Activated naive CD8-positive, alpha-beta T cell treated with anti-CD3 and anti-CD28 coated beads, Interleukin-2, amount 10 ng/mL, durations not matched to agents 7 days and 5 days (primary cell): Measurements from ENCODE around the gene TBRG4. TPM values are rescaled to one million over a fixed set of nuclear protein-coding genes. Genes with fewer than 3 reads are reported as not detected.
"Not testable (repeated sequence)": the region's sequence is repeated elsewhere in the genome, so short reads cannot be mapped to it uniquely, and the experiment has no call there.

Source experiments
- ATAC-seq: fragments of 150-1000 bp; cut with Tn5 transposase; one replicate; pipeline ENCODE4 v1.10.0; 2021; ENCODE audit warnings: low read depth, moderate library complexity
- POLR2A ChIA-PET: fragments of 350-600 bp; sonication (Branson Sonifier 250); formaldehyde crosslinking; loops from one replicate; lab custom pipeline; 2021; ENCODE audit warnings: antibody characterized with exemption; lab: Charles Lee
- DNase-seq: peaks from one replicate; pipeline ENCODE4 v3.0.0; 2021
- H3K27ac Mint-ChIP-seq: one replicate; pipeline ENCODE4 v1.8.0; 2022; ENCODE audit warnings: mild to moderate bottlenecking, mixed read lengths
- H3K27me3 Mint-ChIP-seq: one replicate; pipeline ENCODE4 v1.8.0; 2022; ENCODE audit warnings: mild to moderate bottlenecking, moderate library complexity, mixed read lengths
- H3K36me3 Mint-ChIP-seq: one replicate; pipeline ENCODE4 v1.8.0; 2021; ENCODE audit warnings: mild to moderate bottlenecking, mixed read lengths
- H3K4me1 Mint-ChIP-seq: one replicate; pipeline ENCODE4 v1.8.0; 2021; ENCODE audit warnings: mixed read lengths
- H3K4me3 Mint-ChIP-seq: one replicate; pipeline ENCODE4 v1.8.0; 2022; ENCODE audit warnings: mild to moderate bottlenecking, moderate library complexity, mixed read lengths
- H3K9me3 Mint-ChIP-seq: one replicate; pipeline ENCODE4 v1.8.0; 2021; ENCODE audit warnings: mixed read lengths
- total RNA-seq, 2 experiments: library from RNA; stranded (reverse); gene quantifications; one replicate each; pipeline ENCODE4 v1.2.3, GENCODE V29; 2021

The TBRG4 gene
- total RNA-seq, 2 experiments from 2014 or later: 123 to 127 TPM

DNA sequence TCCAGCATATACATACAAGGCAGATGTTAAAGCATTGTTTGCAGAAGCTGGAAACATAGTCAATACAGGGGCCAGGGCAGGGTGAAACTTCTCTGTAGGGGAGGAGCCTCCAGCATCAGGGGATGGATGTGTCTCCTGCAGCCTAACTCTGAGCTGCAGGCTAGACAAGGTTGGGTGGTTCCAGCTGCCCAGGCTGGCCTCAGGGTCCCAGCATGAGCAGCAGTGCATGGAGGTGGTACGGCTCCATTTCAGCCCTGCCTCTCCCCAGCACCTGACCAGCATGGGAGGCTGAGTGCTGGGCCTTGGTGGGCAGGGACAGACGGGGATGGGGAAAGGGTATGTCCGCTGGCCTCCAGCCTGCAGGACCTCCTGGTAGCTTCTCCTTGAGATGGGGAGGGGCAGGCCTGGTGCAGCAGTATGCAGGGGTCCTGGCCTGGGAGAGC lies 7.4 kb upstream of the TBRG4 start:
- POLR2A ChIA-PET: interaction anchor here (5.6 kb wide), 1 partner anchor 8 kb away, joined by 37 read pairs; the partner anchor contains the start of gene TBRG4
- Mint-ChIP-seq H3K36me3 (peaks cover 2% of the 10 kb centered on the region), H3K9me3 (no peaks in the 10 kb centered on the region), H3K27me3 (peaks cover 15% of the 10 kb centered on the region), H3K4me1 (peaks cover 20% of the 10 kb centered on the region), H3K27ac (peak overlapping the region; percentile 26), H3K4me3 (no peak overlapping the region)
- DNase-seq: no peak
- ATAC-seq: no peak

GRCh38 chr7:45118292-45118691 lies 6.8 kb upstream of the TBRG4 start:
- POLR2A ChIA-PET: no interaction called here

DNA sequence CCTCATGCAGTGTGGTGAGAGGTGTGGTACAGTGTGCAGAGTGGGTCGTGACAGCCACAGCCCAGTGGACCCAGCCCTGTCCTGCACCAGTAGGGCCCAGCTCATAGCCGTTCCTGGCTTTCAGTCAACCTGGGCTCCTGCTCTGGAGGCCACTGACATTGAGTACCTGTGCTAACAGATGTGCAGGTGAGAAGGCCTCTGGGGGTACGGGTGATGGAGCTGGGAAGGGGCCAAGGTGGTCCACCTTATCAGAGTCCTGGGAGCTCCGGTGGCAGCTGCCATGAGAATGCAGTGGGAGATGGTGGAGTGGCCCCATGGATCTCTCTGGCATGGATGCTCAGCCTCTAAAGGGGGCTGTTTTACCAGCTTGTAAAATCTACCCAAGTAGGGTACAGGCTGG lies 6.1 kb upstream of the TBRG4 start:
- peaks cover 11% of the 10 kb centered on the region for H3K4me1 Mint-ChIP-seq
- DNase-seq (no peak), ATAC-seq (no peak)
- H3K9me3 Mint-ChIP-seq: no peaks in the 10 kb centered on the region
- POLR2A ChIA-PET: no interaction called here
- H3K27me3 Mint-ChIP-seq: peaks cover 15% of the 10 kb centered on the region
- H3K27ac Mint-ChIP-seq: peak overlapping the region; percentile 42
- H3K4me3 Mint-ChIP-seq: no peak overlapping the region
- peaks cover 2% of the 10 kb centered on the region for H3K36me3 Mint-ChIP-seq

More at GRCh38 chr7:45118292-45118691, 6.8 kb upstream of the TBRG4 start:
- Mint-ChIP-seq H3K4me1 (peaks cover 15% of the 10 kb centered on the region), H3K27ac (no peak overlapping the region), H3K4me3 (no peak overlapping the region), H3K9me3 (no peaks in the 10 kb centered on the region), H3K27me3 (peaks cover 15% of the 10 kb centered on the region), H3K36me3 (peaks cover 2% of the 10 kb centered on the region)
- DNase-seq (no peak), ATAC-seq (no peak)

- no peak overlapping the region for H3K27ac Mint-ChIP-seq
- H3K9me3 Mint-ChIP-seq: no peaks in the 10 kb centered on the region
- peaks cover 4% of the 10 kb centered on the region for H3K36me3 Mint-ChIP-seq
- ATAC-seq (no peak), DNase-seq (no peak)
- no peak overlapping the region for H3K4me3 Mint-ChIP-seq
- peaks cover 15% of the 10 kb centered on the region for H3K27me3 Mint-ChIP-seq
- POLR2A ChIA-PET: interaction anchor here (1.0 kb wide), 1 partner anchor 268 kb away, joined by 5 read pairs; the partner anchor contains the start of gene H2AZ2
- H3K4me1 Mint-ChIP-seq: peaks cover 13% of the 10 kb centered on the region
Observed at GRCh38 chr7:45116048-45116447, 4.6 kb upstream of the TBRG4 start.

- ATAC-seq (no peak), DNase-seq (no peak)
- Mint-ChIP-seq H3K4me3 (no peak overlapping the region), H3K4me1 (peaks cover 18% of the 10 kb centered on the region), H3K36me3 (peaks cover 7% of the 10 kb centered on the region), H3K27ac (no peak overlapping the region), H3K27me3 (peaks cover 15% of the 10 kb centered on the region), H3K9me3 (no peaks in the 10 kb centered on the region)
- POLR2A ChIA-PET: no interaction called here
Observed at GRCh38 chr7:45114926-45115325, 3.4 kb upstream of the TBRG4 start.

- not testable (repeated sequence) for H3K9me3 Mint-ChIP-seq, H3K27ac Mint-ChIP-seq
Observed at GRCh38 chr7:45114257-45114656, 2.8 kb upstream of the TBRG4 start.

GRCh38 chr7:45112648-45113047 lies 1.2 kb upstream of the TBRG4 start:
- peaks cover 27% of the 10 kb centered on the region for H3K4me1 Mint-ChIP-seq
- H3K36me3 Mint-ChIP-seq: peaks cover 17% of the 10 kb centered on the region
- H3K27me3 Mint-ChIP-seq: peaks cover 15% of the 10 kb centered on the region
- no peaks in the 10 kb centered on the region for H3K9me3 Mint-ChIP-seq
- POLR2A ChIA-PET: interaction anchor here (1.6 to 4.1 kb wide), 5 partner anchors 9 to 143 kb away, joined by 5 to 37 read pairs (median 28); partner anchors contain the start of genes CCM2 and MYO1G
- peak overlapping the region; percentile 74 for H3K4me3 Mint-ChIP-seq
- DNase-seq (no peak), ATAC-seq (no peak)
- H3K27ac Mint-ChIP-seq: peak overlapping the region; percentile 76

More at GRCh38 chr7:45114257-45114656, 2.8 kb upstream of the TBRG4 start:
- Mint-ChIP-seq H3K4me1 (peaks cover 19% of the 10 kb centered on the region), H3K27me3 (peaks cover 15% of the 10 kb centered on the region)
- H3K4me3 Mint-ChIP-seq, H3K36me3 Mint-ChIP-seq, POLR2A ChIA-PET, DNase-seq, ATAC-seq: not testable (repeated sequence)

DNA sequence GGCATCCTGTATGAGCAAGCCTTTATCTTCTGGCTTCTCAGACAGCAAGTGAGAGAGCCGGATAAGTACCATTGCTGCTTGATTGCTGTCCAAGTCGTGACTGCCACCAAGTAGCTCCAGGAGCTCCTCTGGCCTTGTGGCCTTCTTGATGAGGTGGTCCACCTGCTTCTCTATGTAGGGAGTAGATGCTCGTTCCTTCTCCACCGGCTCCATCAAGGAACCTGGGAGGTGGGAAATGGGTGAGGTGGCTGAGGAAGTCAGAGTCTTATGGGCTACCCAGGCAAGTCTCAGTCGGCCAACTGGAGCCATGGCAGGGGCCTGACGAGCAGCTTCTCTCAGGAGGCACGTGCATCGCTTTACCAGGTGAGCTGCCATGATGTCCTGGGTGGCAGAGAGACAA lies 2.6 kb downstream of the TBRG4 start:
- Mint-ChIP-seq H3K36me3 (peaks cover 21% of the 10 kb centered on the region), H3K4me1 (peaks cover 32% of the 10 kb centered on the region), H3K9me3 (no peaks in the 10 kb centered on the region), H3K4me3 (peak overlapping the region; percentile 69), H3K27me3 (no peaks in the 10 kb centered on the region), H3K27ac (peak overlapping the region; percentile 71)
- POLR2A ChIA-PET: interaction anchor here (0.5 to 4.1 kb wide), 3 partner anchors 13 to 309 kb away, joined by 3 to 37 read pairs (median 4); no protein-coding TSS in a partner anchor
- DNase-seq: no peak
- no peak for ATAC-seq

GRCh38 chr7:45107356-45107755 lies 4.1 kb downstream of the TBRG4 start:
- Mint-ChIP-seq H3K27ac (peak overlapping the region; percentile 71), H3K4me3 (peak overlapping the region; percentile 66), H3K27me3 (no peaks in the 10 kb centered on the region), H3K9me3 (no peaks in the 10 kb centered on the region), H3K4me1 (peaks cover 28% of the 10 kb centered on the region), H3K36me3 (peaks cover 21% of the 10 kb centered on the region)
- no peak for ATAC-seq
- POLR2A ChIA-PET: interaction anchor here (1.7 kb wide), 1 partner anchor 135 kb away, joined by 5 read pairs; no protein-coding TSS in a partner anchor
- no peak for DNase-seq

DNA sequence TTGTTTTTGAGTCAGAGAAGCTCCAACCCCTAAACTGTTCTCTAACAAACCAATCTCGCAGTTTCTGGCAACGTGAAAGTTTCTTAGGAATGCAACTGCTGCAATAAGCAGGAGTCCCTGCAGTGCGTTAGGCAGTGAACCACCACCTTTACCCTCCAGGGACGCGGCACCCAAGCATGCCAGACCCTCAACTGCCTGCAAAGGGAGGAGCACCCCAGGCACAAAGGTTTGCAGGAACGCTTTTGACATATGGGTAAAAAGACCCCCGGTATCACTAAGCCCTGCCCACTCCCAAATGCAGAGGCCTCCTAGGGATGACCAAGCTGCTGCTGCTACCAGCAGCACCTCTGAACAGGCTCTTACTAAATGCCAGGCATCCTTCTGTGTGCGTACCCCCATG lies 4.7 kb downstream of the TBRG4 start:
- DNase-seq (no peak), ATAC-seq (no peak)
- Mint-ChIP-seq H3K4me3 (no peak overlapping the region), H3K27me3 (no peaks in the 10 kb centered on the region), H3K4me1 (peaks cover 28% of the 10 kb centered on the region), H3K9me3 (no peaks in the 10 kb centered on the region), H3K27ac (no peak overlapping the region), H3K36me3 (peaks cover 21% of the 10 kb centered on the region)
- POLR2A ChIA-PET: interaction anchor here (1.7 kb wide), 1 partner anchor 134 kb away, joined by 5 read pairs; no protein-coding TSS in a partner anchor

- no peak overlapping the region for H3K27ac Mint-ChIP-seq
- POLR2A ChIA-PET: no interaction called here
- no peak for ATAC-seq
- H3K9me3 Mint-ChIP-seq: no peaks in the 10 kb centered on the region
- peaks cover 26% of the 10 kb centered on the region for H3K4me1 Mint-ChIP-seq
- H3K4me3 Mint-ChIP-seq: no peak overlapping the region
- no peaks in the 10 kb centered on the region for H3K27me3 Mint-ChIP-seq
- H3K36me3 Mint-ChIP-seq: peaks cover 18% of the 10 kb centered on the region
- no peak for DNase-seq
Observed at GRCh38 chr7:45105588-45106188, 5.8 kb downstream of the TBRG4 start.

DNA sequence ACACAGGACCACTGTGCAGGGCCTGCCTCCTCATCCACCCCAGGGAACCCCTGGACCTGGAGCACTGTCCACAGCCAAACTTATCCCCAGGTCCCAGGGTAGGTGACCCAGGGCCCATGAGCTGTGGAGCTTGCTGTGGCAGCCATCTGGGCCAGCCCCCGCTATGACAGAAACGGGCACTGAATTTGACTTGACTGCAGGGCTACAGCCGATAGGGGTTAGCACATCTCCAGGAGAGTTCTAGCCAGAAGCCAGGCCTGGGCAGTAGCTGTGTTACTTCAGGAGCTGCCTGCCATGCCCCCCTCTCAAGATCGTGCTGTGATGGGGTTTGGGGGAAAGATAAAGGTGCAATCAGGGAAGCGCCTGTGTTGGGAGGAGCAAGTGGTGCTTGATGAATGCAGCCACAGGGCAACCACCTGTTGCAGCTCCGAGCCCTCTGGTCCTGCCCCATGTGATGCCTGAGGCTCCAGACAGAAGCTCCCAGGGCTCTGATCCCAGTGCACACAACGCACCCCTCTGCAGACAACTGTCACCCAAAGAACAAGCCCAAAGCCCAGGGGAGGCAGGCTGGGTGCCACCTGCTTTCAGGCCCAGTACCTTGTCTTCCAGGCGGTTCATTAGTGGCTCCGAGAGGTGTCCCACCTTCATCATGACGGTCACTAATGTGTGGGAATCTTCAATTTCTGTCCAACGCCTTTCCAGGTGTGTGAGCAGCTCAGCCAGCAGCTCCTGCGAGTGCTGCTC lies 6.5 kb downstream of the TBRG4 start:
- ATAC-seq (no peak), DNase-seq (no peak)
- peaks cover 23% of the 10 kb centered on the region for H3K4me1 Mint-ChIP-seq
- no peaks in the 10 kb centered on the region for H3K27me3 Mint-ChIP-seq
- peaks cover 17% of the 10 kb centered on the region for H3K36me3 Mint-ChIP-seq
- H3K4me3 Mint-ChIP-seq: no peak overlapping the region
- H3K9me3 Mint-ChIP-seq: no peaks in the 10 kb centered on the region
- no peak overlapping the region for H3K27ac Mint-ChIP-seq
- POLR2A ChIA-PET: no interaction called here

- Mint-ChIP-seq H3K27me3 (no peaks in the 10 kb centered on the region), H3K36me3 (peaks cover 17% of the 10 kb centered on the region), H3K4me1 (peaks cover 21% of the 10 kb centered on the region), H3K4me3 (no peak overlapping the region), H3K9me3 (no peaks in the 10 kb centered on the region), H3K27ac (no peak overlapping the region)
- ATAC-seq: no peak
- DNase-seq: no peak
- POLR2A ChIA-PET: no interaction called here
Observed at GRCh38 chr7:45103958-45104843, 7.3 kb downstream of the TBRG4 start.
